HepG2 (cell line): ENCODE results near the gene P3H3. TPM values are rescaled to one million over a fixed set of nuclear protein-coding genes. Genes with fewer than 3 reads are reported as not detected.
A peak's percentile ranks its signal among the peaks of the same experiment; 100 is the strongest.

Source experiments
- BCL6 ChIP-seq: IDR thresholded peaks from 2 replicates; pipeline ENCODE4 v1.6.1; 2016; ENCODE audit warnings: missing genetic modification reagents, missing compliant biosample characterization
- CEBPZ ChIP-seq: IDR thresholded peaks from 2 replicates; pipeline ENCODE4 v1.6.1; 2012; ENCODE audit warnings: low read length, improper control_type of control experiment
- ELF4 ChIP-seq: sonication (generic); formaldehyde crosslinking; IDR thresholded peaks from 2 replicates; pipeline ENCODE4 v1.5.0; 2020; ENCODE audit warnings: missing genetic modification reagents, mild to moderate bottlenecking, moderate library complexity, borderline replicate concordance
- FOXK2 ChIP-seq: fragments of 450-650 bp; IDR thresholded peaks from 2 replicates; pipeline ENCODE4 v1.6.1; 2016
- GATA4 ChIP-seq: sonication (generic); IDR thresholded peaks from 2 replicates; pipeline ENCODE4 v1.6.1; 2016; ENCODE audit warnings: antibody characterized with exemption, low read depth, borderline replicate concordance
- HNRNPL ChIP-seq: fragments of 200-400 bp; formaldehyde crosslinking; IDR thresholded peaks from 2 replicates; pipeline ENCODE4 v1.6.1; 2017; ENCODE audit warnings: mild to moderate bottlenecking, low read depth, low read length
- MTA3 ChIP-seq: sonication (generic); formaldehyde crosslinking; IDR thresholded peaks from 2 replicates; pipeline ENCODE4 v1.4.0; 2020; ENCODE audit warnings: missing genetic modification reagents
- NFKBIZ ChIP-seq: IDR thresholded peaks from 2 replicates; pipeline ENCODE4 v1.6.1; 2018; ENCODE audit warnings: missing genetic modification reagents, missing compliant biosample characterization
- NFYC ChIP-seq: IDR thresholded peaks from 2 replicates; pipeline ENCODE4 v1.6.1; 2016; ENCODE audit warnings: missing genetic modification reagents, missing compliant biosample characterization
- POLR2AphosphoS5 ChIP-seq: IDR thresholded peaks from 2 replicates; pipeline ENCODE4 v1.6.1; 2012; ENCODE audit warnings: low read depth, low read length
- RBM39 ChIP-seq: fragments of 200-400 bp; formaldehyde crosslinking; IDR thresholded peaks from one replicate; pipeline ENCODE4 v1.6.1; 2018; ENCODE audit warnings: antibody characterized with exemption, mild to moderate bottlenecking, low read depth, low read length; ENCODE audit not compliant: poor library complexity, severe bottlenecking
- TRAFD1 ChIP-seq: sonication (generic); formaldehyde crosslinking; IDR thresholded peaks from 2 replicates; pipeline ENCODE4 v1.5.1; 2020; ENCODE audit warnings: missing genetic modification reagents, mild to moderate bottlenecking, borderline replicate concordance
- U2AF1 ChIP-seq: fragments of 200-400 bp; formaldehyde crosslinking; optimal IDR thresholded peaks from 2 replicates; pipeline ENCODE3; 2017; ENCODE audit warnings: mild to moderate bottlenecking, low read depth, low read length
- ZBTB8A ChIP-seq: sonication (generic); formaldehyde crosslinking; IDR thresholded peaks from 2 replicates; pipeline ENCODE4 v1.4.0; 2020; ENCODE audit warnings: mild to moderate bottlenecking, low read depth, missing genetic modification reagents, borderline replicate concordance
- ZNF143 ChIP-seq: sonication (generic); formaldehyde crosslinking; IDR thresholded peaks from 2 replicates; pipeline ENCODE4 v1.4.0; 2020; ENCODE audit warnings: missing genetic modification reagents
- ZNF772 ChIP-seq: sonication (generic); formaldehyde crosslinking; IDR thresholded peaks from 2 replicates; pipeline ENCODE4 v1.5.0; 2020; ENCODE audit warnings: mild to moderate bottlenecking, missing genetic modification reagents
- polyA plus RNA-seq, 8 experiments: library from polyadenylated mRNA; depleted of rRNA in 3 of 8; stranded (reverse) in 7 of 8; unstranded in 1 of 8; fragments of >200 nt; fragmentation: Illumina TruSeq in 4 of 8; extraction: Trizol in 4 of 8; gene quantifications; 2 replicates each; pipeline versions ENCODE4 v1.2.1 to v1.2.3, GENCODE V29; 2011 to 2016; ENCODE audit warnings: low read depth in 4 of 8, missing spikeins in 1 of 8, mixed read lengths in 1 of 8; ENCODE audit not compliant: insufficient read depth in 1 of 8
- total RNA-seq, 5 experiments: library from RNA; depleted of rRNA; stranded (reverse); fragments of >200 nt; fragmentation: Illumina TruSeq; extraction: Trizol; gene quantifications; 2 replicates each; pipeline ENCODE4 v1.2.3, GENCODE V29; 2016; ENCODE audit warnings: low read depth in 1 of 5
- TF ChIP-seq, protein P1 (sequence below): sonication (generic); formaldehyde crosslinking; IDR thresholded peaks from 2 replicates; pipeline ENCODE4 v1.4.0; 2020; ENCODE audit warnings: mild to moderate bottlenecking, missing genetic modification reagents, borderline replicate concordance
- TF ChIP-seq, protein P2 (sequence below): sonication (generic); formaldehyde crosslinking; IDR thresholded peaks from 2 replicates; pipeline ENCODE4 v1.8.0; 2022; ENCODE audit warnings: mild to moderate bottlenecking, missing genetic modification reagents

P3H3 gene
- total and polyA plus RNA-seq, 2 of the 13 experiments (the other 11 are each of a cell fraction or from before 2014, with no cell fraction given): 20.1 to 20.5 TPM

DNA sequence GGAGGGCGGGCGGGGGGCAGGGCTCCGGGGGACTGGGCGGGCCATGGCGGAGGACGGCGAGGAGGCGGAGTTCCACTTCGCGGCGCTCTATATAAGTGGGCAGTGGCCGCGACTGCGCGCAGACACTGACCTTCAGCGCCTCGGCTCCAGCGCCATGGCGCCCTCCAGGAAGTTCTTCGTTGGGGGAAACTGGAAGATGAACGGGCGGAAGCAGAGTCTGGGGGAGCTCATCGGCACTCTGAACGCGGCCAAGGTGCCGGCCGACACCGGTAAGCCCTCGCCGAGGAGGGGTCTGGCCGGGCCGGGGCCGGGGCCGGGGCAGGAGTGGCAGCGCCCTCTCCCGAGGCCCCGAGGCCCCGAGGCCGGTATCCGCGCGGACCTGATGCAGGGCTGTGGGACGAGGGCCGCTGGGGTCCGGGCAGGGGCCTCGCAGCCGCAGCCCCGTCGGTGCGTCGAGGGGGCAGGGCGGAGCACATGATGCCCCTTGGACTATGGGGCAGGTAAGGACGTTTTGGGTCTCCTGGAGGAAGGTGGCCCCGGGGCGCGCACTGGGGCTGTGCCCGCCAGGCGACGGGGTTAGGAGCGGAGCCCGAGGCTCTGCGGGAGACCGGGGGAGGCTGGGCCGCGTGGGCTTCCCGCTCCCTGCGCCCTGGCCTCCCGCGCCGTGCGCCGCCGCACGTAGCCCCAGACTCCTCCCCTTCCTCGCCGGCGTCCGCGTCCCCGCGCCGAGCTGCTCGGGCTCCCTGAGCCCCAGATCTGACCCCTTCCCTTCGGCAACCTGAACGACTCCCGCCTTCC is 39.4 kb downstream of the P3H3 start, which contains the start of gene TPI1 (continued):
- TF ChIP-seq, protein P1, sequence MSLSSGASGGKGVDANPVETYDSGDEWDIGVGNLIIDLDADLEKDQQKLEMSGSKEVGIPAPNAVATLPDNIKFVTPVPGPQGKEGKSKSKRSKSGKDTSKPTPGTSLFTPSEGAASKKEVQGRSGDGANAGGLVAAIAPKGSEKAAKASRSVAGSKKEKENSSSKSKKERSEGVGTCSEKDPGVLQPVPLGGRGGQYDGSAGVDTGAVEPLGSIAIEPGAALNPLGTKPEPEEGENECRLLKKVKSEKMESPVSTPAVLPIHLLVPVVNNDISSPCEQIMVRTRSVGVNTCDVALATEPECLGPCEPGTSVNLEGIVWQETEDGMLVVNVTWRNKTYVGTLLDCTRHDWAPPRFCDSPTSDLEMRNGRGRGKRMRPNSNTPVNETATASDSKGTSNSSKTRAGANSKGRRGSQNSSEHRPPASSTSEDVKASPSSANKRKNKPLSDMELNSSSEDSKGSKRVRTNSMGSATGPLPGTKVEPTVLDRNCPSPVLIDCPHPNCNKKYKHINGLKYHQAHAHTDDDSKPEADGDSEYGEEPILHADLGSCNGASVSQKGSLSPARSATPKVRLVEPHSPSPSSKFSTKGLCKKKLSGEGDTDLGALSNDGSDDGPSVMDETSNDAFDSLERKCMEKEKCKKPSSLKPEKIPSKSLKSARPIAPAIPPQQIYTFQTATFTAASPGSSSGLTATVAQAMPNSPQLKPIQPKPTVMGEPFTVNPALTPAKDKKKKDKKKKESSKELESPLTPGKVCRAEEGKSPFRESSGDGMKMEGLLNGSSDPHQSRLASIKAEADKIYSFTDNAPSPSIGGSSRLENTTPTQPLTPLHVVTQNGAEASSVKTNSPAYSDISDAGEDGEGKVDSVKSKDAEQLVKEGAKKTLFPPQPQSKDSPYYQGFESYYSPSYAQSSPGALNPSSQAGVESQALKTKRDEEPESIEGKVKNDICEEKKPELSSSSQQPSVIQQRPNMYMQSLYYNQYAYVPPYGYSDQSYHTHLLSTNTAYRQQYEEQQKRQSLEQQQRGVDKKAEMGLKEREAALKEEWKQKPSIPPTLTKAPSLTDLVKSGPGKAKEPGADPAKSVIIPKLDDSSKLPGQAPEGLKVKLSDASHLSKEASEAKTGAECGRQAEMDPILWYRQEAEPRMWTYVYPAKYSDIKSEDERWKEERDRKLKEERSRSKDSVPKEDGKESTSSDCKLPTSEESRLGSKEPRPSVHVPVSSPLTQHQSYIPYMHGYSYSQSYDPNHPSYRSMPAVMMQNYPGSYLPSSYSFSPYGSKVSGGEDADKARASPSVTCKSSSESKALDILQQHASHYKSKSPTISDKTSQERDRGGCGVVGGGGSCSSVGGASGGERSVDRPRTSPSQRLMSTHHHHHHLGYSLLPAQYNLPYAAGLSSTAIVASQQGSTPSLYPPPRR: 0 out of 2 replicates have a peak, but pooled peaks have one; percentile 10
- TF ChIP-seq GATA4 (peak; percentile 80; the same call in 1 of the 2 replicates), ZNF143 (CRISPR knock-in tag) (no peak), MTA3 (CRISPR knock-in tag) (no peak), RBM39 (peak; percentile 90), TRAFD1 (CRISPR knock-in tag) (no peak), POLR2AphosphoS5 (peak; percentile 99), ELF4 (no peak), U2AF1 (no peak), CEBPZ (no peak), NFYC (CRISPR knock-in tag) (peak; percentile 43; the same call in 1 of the 2 replicates), BCL6 (CRISPR knock-in tag) (0 out of 2 replicates have a peak, but pooled peaks have one; percentile 11), FOXK2 (no peak), ZBTB8A (CRISPR knock-in tag) (peak; percentile 23; the same call in 1 of the 2 replicates), ZNF772 (CRISPR knock-in tag) (no peak; the same call in 1 of the 2 replicates), NFKBIZ (CRISPR knock-in tag) (no peak), HNRNPL (0 out of 2 replicates have a peak, but pooled peaks have one; percentile 31)
- TF ChIP-seq, protein P2, sequence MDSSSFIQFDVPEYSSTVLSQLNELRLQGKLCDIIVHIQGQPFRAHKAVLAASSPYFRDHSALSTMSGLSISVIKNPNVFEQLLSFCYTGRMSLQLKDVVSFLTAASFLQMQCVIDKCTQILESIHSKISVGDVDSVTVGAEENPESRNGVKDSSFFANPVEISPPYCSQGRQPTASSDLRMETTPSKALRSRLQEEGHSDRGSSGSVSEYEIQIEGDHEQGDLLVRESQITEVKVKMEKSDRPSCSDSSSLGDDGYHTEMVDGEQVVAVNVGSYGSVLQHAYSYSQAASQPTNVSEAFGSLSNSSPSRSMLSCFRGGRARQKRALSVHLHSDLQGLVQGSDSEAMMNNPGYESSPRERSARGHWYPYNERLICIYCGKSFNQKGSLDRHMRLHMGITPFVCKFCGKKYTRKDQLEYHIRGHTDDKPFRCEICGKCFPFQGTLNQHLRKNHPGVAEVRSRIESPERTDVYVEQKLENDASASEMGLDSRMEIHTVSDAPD (CRISPR knock-in tag): no peak
